Stimulated activated CD4-positive, alpha-beta T cell treated with anti-CD3 and anti-CD28 coated beads, Interleukin-4, amount 100 ng/mL, for 24 hours (primary cell): ENCODE measurements around the gene PTGER2.

Experiments
- DNase-seq: peaks from one replicate; pipeline ENCODE4 v3.0.0-alpha.2; 2020

The PTGER2 gene

DNA sequence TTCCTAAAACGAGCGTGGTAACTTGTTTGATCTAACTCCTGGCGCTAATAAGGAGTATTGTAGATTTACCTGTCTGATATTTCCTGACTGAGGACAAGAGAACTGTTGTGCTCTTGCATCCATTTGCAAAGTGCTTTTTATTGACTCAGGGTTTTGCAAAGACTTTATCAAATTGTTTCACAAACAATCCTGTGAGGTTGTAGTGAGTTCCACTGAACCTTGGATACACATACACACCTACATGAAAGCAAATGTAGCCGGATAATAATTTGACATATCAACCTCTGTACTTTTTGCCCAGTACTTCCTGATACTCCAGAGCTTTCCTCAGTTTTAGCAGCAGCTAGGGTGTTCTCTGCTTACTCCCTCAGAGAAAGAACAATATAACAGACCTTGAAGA is 6.7 kb upstream of the PTGER2 start:
- DNase-seq = no peak

DNA sequence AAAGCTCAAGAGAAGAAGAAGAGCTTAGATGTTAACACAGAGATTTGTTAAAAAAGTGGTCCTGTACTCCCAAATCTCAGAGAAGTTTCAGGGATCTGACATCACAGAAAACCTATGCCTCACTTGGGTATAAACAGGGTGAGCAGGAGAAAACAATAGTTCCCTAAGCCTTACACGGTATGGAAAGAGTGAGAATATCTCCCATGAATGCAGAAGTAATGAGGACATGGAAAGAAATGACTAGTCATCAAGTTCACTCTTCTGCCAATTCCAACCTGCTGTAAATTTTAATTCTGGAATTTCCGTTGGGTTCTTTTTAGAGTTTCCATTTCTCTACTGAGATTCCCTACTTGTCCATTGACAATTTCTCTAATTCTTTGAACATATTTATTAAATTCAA is 6.2 kb upstream of the PTGER2 start:
- DNase-seq = no peak

DNA sequence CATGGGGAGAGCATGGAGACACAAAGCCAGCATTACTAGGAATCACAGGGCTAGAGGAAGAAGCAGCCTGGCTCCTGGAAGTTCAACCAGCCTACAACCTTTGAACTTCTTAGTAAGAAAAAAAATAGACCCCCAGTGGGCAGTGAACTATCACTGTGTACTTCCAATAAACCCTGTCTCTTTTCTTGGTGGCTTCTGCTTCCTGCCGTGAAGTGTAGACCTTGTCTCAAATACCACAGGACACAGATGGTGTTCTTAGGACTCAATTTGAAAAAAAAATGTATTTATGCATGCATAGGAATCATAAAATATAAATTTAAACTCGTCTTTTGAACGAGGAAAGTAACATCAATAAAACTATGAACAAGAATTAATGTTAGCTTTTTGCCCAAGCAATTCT is 3.6 kb upstream of the PTGER2 start:
- DNase-seq = no peak

- no peak for DNase-seq
Observed at GRCh38 chr14:52312931-52313355, 1.2 kb upstream of the PTGER2 start.

GRCh38 chr14:52313462-52313861 is 650 bp upstream of the PTGER2 start:
- DNase-seq = no peak

GRCh38 chr14:52314595-52315354 is 663 bp downstream of the PTGER2 start:
- peak; percentile 40 for DNase-seq

DNA sequence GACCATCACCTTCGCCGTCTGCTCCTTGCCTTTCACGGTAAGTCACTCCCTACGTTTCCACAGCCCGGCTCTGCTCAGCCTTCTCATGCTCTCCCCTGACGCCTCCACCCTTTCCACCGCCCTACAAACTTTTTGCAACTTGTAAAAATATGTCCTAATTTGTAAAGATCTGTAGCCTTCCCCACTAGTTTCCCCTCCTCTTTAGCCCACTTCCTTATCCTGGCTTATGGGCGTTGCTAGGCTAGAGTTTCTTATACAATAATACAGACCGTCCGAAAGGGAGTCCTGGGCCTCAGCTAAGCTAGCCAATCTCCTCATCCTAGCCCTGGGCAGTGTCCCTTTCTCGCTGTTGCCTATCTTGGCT is 1.2 kb downstream of the PTGER2 start:
- peak; percentile 23 for DNase-seq

DNA sequence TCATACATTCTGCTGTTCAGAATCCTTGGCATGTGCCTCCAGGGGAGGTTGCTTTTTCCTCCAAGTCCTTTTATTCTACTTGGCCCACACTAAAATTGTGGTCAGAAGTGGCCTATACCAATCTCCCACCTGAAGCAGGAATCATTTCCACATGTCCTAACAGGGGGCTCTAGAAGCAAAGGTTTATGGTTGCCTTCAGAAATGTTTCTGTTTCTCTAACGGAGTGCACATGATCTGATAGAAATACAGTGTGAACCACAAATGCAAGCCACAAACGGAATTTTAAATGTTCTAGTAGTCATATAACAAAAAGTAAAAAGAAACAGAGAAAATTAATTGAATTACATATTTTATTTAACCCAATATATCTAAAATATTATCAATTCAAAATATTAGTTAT is 4.0 kb downstream of the PTGER2 start:
- DNase-seq = no peak

DNA sequence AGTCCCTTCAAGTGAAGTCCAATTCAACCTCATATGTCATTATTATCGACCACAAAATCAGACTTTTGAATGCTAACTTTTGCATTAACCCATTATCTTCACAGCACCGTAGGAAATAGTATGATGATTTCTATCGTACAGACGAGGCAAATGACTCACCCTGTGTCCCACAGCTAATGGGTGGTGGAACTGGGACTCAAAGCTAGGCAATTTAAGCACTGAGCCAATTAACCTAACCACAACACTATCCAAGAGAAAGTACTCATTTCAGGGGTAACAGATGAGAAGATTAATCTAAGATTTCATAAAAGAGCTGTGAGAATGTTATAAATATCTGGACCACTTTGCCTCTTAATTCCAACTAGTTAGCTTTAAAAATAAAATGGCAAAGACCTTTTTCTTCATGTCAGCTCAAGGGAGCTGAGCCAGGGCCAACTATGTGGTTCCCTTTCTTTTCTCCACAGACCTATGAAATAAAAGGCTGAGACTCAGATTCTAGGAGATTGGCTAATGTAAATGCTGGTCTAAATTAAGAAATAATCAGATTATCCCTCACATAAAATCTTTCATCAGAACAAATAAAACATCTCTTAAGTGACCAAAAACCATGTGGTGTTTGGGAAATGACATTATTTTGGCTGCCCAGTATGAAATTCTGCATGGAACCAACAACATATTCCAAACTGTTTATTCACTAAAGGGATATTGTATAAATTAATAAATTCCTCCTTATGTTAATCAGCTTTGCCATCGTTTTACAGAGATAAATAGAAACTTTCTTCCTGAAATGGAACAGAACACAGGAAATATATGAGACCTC is 4.9 kb downstream of the PTGER2 start:
- DNase-seq = no peak

GRCh38 chr14:52319919-52320318 is 5.8 kb downstream of the PTGER2 start:
- no peak for DNase-seq

DNA sequence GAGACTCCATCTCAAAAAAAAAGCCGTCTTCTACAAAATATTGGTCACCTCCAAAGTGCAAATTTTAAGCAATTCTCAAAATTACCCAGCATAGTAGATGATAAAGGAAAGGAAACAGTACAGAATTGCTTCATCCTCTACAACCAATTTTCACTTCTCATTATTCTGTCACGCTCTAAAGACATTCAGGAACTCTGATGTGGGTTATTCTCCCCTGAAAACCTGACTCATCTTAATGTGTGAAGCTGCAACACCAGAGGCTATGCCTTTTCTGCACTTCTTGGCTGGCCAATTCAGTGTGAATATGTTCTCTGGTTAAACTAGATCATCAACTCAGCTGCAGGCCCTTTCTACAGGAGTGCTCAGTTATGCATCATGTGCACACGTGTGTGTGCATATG is 11.0 kb downstream of the PTGER2 start:
- peak; percentile 56 for DNase-seq

DNA sequence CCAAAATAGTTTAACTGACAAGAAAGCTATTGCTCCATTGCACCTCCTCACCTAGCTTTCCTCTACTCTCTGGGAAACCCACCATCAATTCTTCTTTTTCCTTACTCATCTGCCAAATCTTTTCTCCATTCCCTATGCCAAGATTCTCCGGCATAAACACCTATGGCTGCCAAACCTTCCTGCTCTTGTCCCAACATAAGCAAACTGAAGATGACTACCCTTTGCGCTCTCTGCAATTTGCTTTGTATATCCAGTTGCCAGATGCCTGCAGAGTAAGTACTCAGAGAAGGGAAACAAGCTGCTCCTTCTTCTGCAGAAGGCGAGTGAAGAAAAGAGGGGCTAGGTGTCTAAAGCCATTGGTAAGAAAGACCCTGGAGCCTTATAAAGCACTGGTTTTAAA is 11.5 kb downstream of the PTGER2 start:
- DNase-seq = no peak

DNA sequence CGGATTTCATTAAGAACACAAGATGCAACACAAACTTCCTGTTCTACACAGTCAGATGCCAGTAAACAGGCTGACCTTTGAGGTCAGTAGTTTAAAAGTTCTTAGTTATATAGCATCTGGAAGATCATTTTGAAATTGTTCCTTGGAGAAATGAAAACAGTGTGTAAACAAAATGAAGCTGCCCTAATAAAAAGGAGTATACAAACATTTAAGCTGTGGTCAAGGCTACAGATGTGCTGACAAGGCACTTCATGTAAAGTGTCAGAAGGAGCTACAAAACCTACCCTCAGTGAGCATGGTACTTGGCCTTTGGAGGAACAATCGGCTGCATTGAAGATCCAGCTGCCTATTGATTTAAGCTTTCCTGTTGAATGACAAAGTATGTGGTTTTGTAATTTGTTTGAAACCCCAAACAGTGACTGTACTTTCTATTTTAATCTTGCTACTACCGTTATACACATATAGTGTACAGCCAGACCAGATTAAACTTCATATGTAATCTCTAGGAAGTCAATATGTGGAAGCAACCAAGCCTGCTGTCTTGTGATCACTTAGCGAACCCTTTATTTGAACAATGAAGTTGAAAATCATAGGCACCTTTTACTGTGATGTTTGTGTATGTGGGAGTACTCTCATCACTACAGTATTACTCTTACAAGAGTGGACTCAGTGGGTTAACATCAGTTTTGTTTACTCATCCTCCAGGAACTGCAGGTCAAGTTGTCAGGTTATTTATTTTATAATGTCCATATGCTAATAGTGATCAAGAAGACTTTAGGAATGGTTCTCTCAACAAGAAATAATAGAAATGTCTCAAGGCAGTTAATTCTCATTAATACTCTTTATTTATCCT is 13.5 kb downstream of the PTGER2 start:
- DNase-seq = no peak

DNA sequence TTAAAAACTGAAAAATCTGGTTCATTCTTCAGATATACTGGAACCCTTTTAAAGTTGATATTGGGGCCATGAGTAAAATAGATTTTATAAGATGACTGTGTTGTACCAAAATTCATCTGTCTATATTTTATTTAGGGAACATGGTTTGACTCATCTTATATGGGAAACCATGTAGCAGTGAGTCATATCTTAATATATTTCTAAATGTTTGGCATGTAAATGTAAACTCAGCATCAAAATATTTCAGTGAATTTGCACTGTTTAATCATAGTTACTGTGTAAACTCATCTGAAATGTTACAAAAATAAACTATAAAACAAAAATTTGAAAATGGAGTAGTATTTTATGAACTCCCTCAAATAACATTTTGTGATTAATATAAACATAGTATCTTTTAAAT is 14.2 kb downstream of the PTGER2 start:
- DNase-seq = no peak

- no peak for DNase-seq
Observed at GRCh38 chr14:52329678-52330369, 15.7 kb downstream of the PTGER2 start.

DNA sequence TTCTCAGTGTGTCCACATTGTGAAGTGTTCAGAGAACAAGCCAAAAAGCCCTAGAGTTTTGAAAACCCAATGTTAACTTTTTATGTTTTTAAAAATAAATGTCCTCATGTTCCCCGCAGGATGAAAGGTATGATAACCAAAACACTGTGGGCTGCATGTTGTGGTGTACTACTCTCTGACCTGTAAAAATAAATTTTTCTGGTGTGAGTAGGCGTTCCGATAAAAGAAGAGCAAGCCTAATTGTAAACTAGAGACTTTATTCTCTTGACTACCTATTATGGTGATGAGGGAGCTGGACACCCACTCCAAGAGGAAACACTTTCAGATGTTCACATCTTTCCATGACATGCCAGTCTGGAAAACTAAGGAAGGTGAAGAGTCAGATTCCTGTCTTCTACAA is 18.2 kb downstream of the PTGER2 start:
- no peak for DNase-seq

- no peak for DNase-seq
Observed at GRCh38 chr14:52333108-52333507, 19.0 kb downstream of the PTGER2 start.

DNA sequence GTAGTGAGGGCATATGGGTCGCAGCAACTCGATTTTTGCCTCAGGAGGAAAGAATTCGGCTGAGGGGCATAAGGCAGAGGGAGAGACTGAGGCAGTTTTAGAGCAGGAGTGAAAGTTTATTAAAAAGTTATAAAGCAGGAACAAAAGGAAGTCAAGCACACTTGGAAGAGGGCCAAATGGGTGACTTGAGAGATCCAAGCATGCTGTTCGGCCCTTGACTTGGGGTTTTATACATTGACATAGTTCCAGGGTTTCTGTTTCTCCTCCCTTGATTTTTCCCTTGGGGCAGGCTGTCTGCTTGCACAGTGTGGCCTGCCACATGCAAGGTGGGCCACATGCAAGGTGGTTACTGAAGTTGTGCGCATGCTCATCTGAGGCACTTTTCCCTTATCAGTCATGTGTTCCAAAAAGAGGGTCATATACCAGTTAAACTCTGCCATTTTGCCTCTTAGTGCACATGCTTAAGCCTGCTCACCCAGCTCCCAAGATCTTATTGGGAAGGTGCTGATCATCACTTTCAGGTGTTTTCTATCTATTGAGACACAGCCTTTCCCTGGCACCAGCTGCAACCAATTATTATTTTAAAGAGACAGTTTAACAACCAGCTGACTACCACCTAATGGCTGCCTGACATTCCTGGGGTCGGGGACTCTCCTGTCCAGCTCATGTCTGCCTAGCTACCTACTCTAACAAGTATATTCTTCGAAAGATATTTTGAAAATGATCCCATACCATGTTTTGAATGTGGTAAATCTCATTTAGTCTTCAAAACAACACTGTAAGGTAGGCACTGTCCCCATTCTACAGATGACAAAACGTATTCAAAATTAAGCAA is 19.9 kb downstream of the PTGER2 start:
- no peak for DNase-seq

GRCh38 chr14:52336241-52336640 is 22.1 kb downstream of the PTGER2 start:
- no peak for DNase-seq

- no peak for DNase-seq
Observed at GRCh38 chr14:52338051-52338681, 24.1 kb downstream of the PTGER2 start.

DNA sequence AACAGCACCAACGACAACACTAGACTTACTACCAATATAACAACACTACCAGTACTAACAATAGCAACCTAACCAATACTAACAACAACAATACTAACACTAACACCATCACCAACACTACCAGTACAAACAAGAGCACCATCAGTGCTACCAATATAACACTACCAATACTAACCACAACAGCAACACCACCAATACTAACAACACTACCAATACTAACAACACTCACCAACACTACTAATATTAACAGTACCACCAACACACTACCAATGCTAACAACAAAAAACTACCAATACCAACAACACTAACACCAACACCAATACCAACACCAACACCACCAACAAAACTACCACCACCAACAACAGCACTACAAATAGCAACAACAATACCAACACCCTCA is 25.1 kb downstream of the PTGER2 start:
- no peak for DNase-seq
